Measurements from ENCODE around the gene EHMT1. TPM values are rescaled to one million over a fixed set of nuclear protein-coding genes. Genes with fewer than 3 reads are reported as not detected.
A peak's percentile ranks its signal among the peaks of the same experiment; 100 is the strongest.

EHMT1 gene
- total and polyA plus RNA-seq, 2 experiments from 2014 or later: 46.0 to 47.7 TPM

GRCh38 chr9:137679695-137680305 is 61.0 kb downstream of the EHMT1 start:
- Histone ChIP-seq H4K20me1 (ENCODE audit: insufficient read depth, poor library complexity, severe bottlenecking) (peaks cover 92% of the 10 kb centered on the region), H2AFZ (no peak overlapping the region), H3K4me3 (no peak overlapping the region), H3K36me3 (replicated peaks; ENCODE audit: insufficient read depth, low read depth) (no peaks in the 10 kb centered on the region), H3K4me1 (ENCODE audit: insufficient read depth) (peaks cover 29% of the 10 kb centered on the region), H3K9me3 (ENCODE audit: low read depth) (no peaks in the 10 kb centered on the region), H3K27me3 (no peaks in the 10 kb centered on the region), H3K27ac (no peak overlapping the region), H3K4me2 (no peak overlapping the region), H3K9me2 (replicated peaks; ENCODE audit: insufficient read depth) (no peaks in the 10 kb centered on the region), H3K79me2 (peaks cover 97% of the 10 kb centered on the region)
- TF ChIP-seq CTCF (IDR thresholded peaks at IDR 0.05; ENCODE audit: poor library complexity) (no peak), EZH2 (IDR thresholded peaks at IDR 0.05; ENCODE audit: borderline replicate concordance) (no peak), EZH2phosphoT487 (IDR thresholded peaks at IDR 0.05; ENCODE audit: low read depth, severe bottlenecking, unreplicated experiment) (no peak)
- DNase-seq (ENCODE audit: low spot score): no peak
- WGBS (ENCODE audit: low lambda C conversion rate, missing lambda C conversion rate): 85% methylated on average over 7 of the region's 7 CpGs

GRCh38 chr9:137680444-137681358 is 61.9 kb downstream of the EHMT1 start:
- Histone ChIP-seq H2AFZ (no peak overlapping the region), H3K9me2 (replicated peaks; ENCODE audit: insufficient read depth) (no peaks in the 10 kb centered on the region), H3K27me3 (no peaks in the 10 kb centered on the region), H3K79me2 (peaks cover 98% of the 10 kb centered on the region), H4K20me1 (ENCODE audit: insufficient read depth, poor library complexity, severe bottlenecking) (peaks cover 94% of the 10 kb centered on the region), H3K4me3 (no peak overlapping the region), H3K4me1 (ENCODE audit: insufficient read depth) (peaks cover 23% of the 10 kb centered on the region), H3K9me3 (ENCODE audit: low read depth) (no peaks in the 10 kb centered on the region), H3K27ac (no peak overlapping the region), H3K36me3 (replicated peaks; ENCODE audit: insufficient read depth, low read depth) (no peaks in the 10 kb centered on the region), H3K4me2 (no peak overlapping the region)
- 76% methylated on average over 18 of the region's 18 CpGs for WGBS (ENCODE audit: low lambda C conversion rate, missing lambda C conversion rate)
- DNase-seq (ENCODE audit: low spot score): peak; percentile 45
- no peak for TF ChIP-seq CTCF (IDR thresholded peaks at IDR 0.05; ENCODE audit: poor library complexity)
- no peak for TF ChIP-seq EZH2phosphoT487 (IDR thresholded peaks at IDR 0.05; ENCODE audit: low read depth, severe bottlenecking, unreplicated experiment)
- TF ChIP-seq EZH2 (IDR thresholded peaks at IDR 0.05; ENCODE audit: borderline replicate concordance): no peak

GRCh38 chr9:137682428-137683105 is 63.8 kb downstream of the EHMT1 start:
- H3K79me2 ChIP-seq: peaks cover 100% of the 10 kb centered on the region
- H4K20me1 ChIP-seq (ENCODE audit: insufficient read depth, poor library complexity, severe bottlenecking): peaks cover 87% of the 10 kb centered on the region

More at GRCh38 chr9:137682428-137683105, 63.8 kb downstream of the EHMT1 start:
- H2AFZ ChIP-seq: no peak overlapping the region
- H3K4me3 ChIP-seq: no peak overlapping the region
- DNase-seq (ENCODE audit: low spot score): no peak
- no peak overlapping the region for H3K4me2 ChIP-seq
- H3K36me3 ChIP-seq (replicated peaks; ENCODE audit: insufficient read depth, low read depth): no peaks in the 10 kb centered on the region
- H3K9me3 ChIP-seq (ENCODE audit: low read depth): no peaks in the 10 kb centered on the region
- H3K27me3 ChIP-seq: no peaks in the 10 kb centered on the region
- H3K27ac ChIP-seq: no peak overlapping the region
- peaks cover 23% of the 10 kb centered on the region for H3K4me1 ChIP-seq (ENCODE audit: insufficient read depth)
- WGBS (ENCODE audit: low lambda C conversion rate, missing lambda C conversion rate): 77% methylated on average over 18 of the region's 18 CpGs
- no peaks in the 10 kb centered on the region for H3K9me2 ChIP-seq (replicated peaks; ENCODE audit: insufficient read depth)
- TF ChIP-seq EZH2phosphoT487 (IDR thresholded peaks at IDR 0.05; ENCODE audit: low read depth, severe bottlenecking, unreplicated experiment) (no peak), CTCF (IDR thresholded peaks at IDR 0.05; ENCODE audit: poor library complexity) (no peak), EZH2 (IDR thresholded peaks at IDR 0.05; ENCODE audit: borderline replicate concordance) (no peak)
